Testis (tissue), 2 donors: Measurements from ENCODE around the gene EXOG.

Experiments used
- CTCF ChIP-seq, 3 experiments: fragments of 450-650 bp in 2 of 3; fragments of 200-600 bp in 1 of 3; sonication (generic) in 1 of 3; IDR thresholded peaks; one replicate each; pipeline ENCODE4 v1.5.1; 2016 to 2019; ENCODE audit warnings: antibody characterized with exemption in 3 of 3, mild to moderate bottlenecking in 2 of 3, moderate library complexity in 1 of 3
- POLR2A ChIP-seq: fragments of 450-650 bp; IDR thresholded peaks from one replicate; pipeline ENCODE4 v1.6.1; 2017; ENCODE audit warnings: antibody characterized with exemption, mild to moderate bottlenecking, moderate library complexity

GRCh38 chr3:38552364-38552763 is 56.2 kb downstream of the EXOG start:
- TF ChIP-seq POLR2A = no peak
- no peak for TF ChIP-seq CTCF (IDR thresholded peaks at IDR 0.05)
